HG03575 (cell line): ENCODE measurements around the gene GGT7.
"Not testable (repeated sequence)": the region's sequence is repeated elsewhere in the genome, so short reads cannot be mapped to it uniquely, and the experiment has no call there.

Source experiments
- ATAC-seq: cut with Tn5 transposase; IDR thresholded peaks from one replicate; pipeline ENCODE4 v1.9.1; 2021; ENCODE audit not compliant: unreplicated experiment, insufficient number of reproducible peaks, low FRiP score; ENCODE audit errors: extremely low read depth

The GGT7 gene

GRCh38 chr20:34872622-34873224 lies at the start of gene GGT7:
Gene GGT7, minus strand, starts transcription at chr20:34872856. Its CDS starts 41 bp downstream, at chr20:34872815.
- no peak for ATAC-seq

GRCh38 chr20:34921436-34921835 lies 48.8 kb upstream of the GGT7 start:
- no peak for ATAC-seq

GRCh38 chr20:34920055-34920454 lies 47.4 kb upstream of the GGT7 start:
- no peak for ATAC-seq

- ATAC-seq = no peak
These were observed 44.2 kb upstream of the GGT7 start for GRCh38 chr20:34916774-34917354.

- no peak for ATAC-seq
These were observed 43.2 kb upstream of the GGT7 start for GRCh38 chr20:34915749-34916455.

GRCh38 chr20:34915131-34915530 lies 42.5 kb upstream of the GGT7 start:
- ATAC-seq = no peak

GRCh38 chr20:34907616-34908469 lies 35.2 kb upstream of the GGT7 start:
- ATAC-seq = no peak

- no peak for ATAC-seq
These were observed 31.6 kb upstream of the GGT7 start for GRCh38 chr20:34904202-34904621.

- not testable (repeated sequence) for ATAC-seq
These were observed 26.1 kb upstream of the GGT7 start for GRCh38 chr20:34898731-34899130.

GRCh38 chr20:34898129-34898528 lies 25.5 kb upstream of the GGT7 start:
- not testable (repeated sequence) for ATAC-seq

GRCh38 chr20:34896086-34896621 lies 23.5 kb upstream of the GGT7 start:
- no peak for ATAC-seq

GRCh38 chr20:34895465-34895864 lies 22.8 kb upstream of the GGT7 start:
- ATAC-seq = no peak

GRCh38 chr20:34894723-34895122 lies 22.1 kb upstream of the GGT7 start:
- ATAC-seq = no peak

GRCh38 chr20:34892671-34893070 lies 20.0 kb upstream of the GGT7 start:
- ATAC-seq = no peak

- ATAC-seq = no peak
These were observed 18.8 kb upstream of the GGT7 start for GRCh38 chr20:34891166-34892062.

- ATAC-seq = no peak
These were observed 15.8 kb upstream of the GGT7 start for GRCh38 chr20:34888468-34888867.

- ATAC-seq = no peak
These were observed 14.4 kb upstream of the GGT7 start for GRCh38 chr20:34887023-34887422.

- ATAC-seq = no peak
These were observed 13.5 kb upstream of the GGT7 start for GRCh38 chr20:34886122-34886521.
